Measurements from ENCODE around the gene KCNH1. TPM values are rescaled to one million over a fixed set of nuclear protein-coding genes. Genes with fewer than 3 reads are reported as not detected.

Gene KCNH1
- total RNA-seq, 1 donor from 2014 or later, result not detected

DNA sequence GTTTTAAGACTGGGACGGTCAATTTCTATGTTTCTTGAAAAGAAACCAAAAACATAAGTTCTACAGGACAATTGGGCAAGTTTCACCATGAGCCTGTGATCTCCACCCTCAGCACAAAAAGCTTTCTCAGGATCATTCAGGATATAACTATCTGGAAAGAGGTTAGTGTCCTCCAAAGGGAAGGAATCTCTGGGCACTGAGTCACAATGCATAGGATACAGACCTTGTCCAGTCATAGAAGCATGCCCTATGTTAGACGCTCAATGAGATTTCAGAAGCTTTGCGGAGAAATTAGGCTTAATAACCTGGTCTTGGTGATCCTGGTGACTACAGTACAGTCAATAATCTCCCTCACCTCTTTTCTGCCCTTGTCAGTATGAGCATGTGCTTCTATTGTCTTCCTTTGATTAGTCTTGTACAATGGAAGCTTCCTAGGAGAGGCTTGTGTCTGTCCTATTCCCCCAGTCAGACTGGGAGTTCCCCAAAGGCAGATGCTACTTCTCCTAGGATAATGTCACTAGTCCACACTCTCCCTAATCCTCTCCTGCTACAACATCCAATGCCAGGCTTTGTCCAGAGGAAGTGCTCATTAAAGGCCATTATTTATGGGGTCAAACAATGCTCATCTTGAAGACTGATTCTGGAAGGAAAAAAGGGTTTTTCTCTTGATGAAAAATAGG lies 97.4 kb downstream of the KCNH1 start:
- Histone ChIP-seq H3K27ac (no peak overlapping the region), H3K9me3 (no peaks in the 10 kb centered on the region), H3K4me3 (no peak overlapping the region), H3K4me1 (no peaks in the 10 kb centered on the region), H3K27me3 (ENCODE audit: low read depth) (peaks cover 4% of the 10 kb centered on the region), H3K36me3 (no peaks in the 10 kb centered on the region)
- intact Hi-C loops (cut with DNase I), result no loop called here
- DNase-seq (no peak), ATAC-seq (no peak)
- TF ChIP-seq, protein P1, sequence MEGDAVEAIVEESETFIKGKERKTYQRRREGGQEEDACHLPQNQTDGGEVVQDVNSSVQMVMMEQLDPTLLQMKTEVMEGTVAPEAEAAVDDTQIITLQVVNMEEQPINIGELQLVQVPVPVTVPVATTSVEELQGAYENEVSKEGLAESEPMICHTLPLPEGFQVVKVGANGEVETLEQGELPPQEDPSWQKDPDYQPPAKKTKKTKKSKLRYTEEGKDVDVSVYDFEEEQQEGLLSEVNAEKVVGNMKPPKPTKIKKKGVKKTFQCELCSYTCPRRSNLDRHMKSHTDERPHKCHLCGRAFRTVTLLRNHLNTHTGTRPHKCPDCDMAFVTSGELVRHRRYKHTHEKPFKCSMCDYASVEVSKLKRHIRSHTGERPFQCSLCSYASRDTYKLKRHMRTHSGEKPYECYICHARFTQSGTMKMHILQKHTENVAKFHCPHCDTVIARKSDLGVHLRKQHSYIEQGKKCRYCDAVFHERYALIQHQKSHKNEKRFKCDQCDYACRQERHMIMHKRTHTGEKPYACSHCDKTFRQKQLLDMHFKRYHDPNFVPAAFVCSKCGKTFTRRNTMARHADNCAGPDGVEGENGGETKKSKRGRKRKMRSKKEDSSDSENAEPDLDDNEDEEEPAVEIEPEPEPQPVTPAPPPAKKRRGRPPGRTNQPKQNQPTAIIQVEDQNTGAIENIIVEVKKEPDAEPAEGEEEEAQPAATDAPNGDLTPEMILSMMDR (IDR thresholded peaks at IDR 0.05), result no peak

DNA sequence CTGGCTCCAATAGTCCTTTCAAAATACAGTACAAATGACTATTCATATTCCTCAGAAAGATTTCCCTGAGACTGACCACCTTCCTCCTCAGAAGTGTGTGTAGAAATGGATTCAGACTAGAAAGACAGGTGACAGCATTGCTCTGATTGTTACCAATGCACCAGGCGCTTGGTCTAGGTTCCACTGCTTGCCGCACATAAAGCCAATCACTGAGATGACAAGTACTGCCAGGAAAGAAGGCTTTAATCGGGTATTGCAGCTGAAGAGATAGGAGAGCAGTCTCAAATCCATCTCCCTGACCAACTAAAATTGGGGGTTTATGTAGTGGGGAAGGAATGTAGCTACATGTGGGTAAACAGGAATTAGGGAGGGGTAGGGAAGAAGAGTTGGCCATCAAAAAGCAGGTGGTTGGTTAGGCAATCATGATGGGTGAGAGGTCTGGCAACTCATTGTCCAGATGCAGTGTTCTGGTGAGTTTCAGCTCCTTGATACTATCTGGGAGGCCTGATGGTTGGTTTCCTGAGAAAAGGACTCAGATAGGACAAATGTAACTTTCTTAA lies 98.0 kb downstream of the KCNH1 start:
- TF ChIP-seq, protein P1 (IDR thresholded peaks at IDR 0.05), result no peak
- intact Hi-C loops (cut with DNase I), result no loop called here

DNA sequence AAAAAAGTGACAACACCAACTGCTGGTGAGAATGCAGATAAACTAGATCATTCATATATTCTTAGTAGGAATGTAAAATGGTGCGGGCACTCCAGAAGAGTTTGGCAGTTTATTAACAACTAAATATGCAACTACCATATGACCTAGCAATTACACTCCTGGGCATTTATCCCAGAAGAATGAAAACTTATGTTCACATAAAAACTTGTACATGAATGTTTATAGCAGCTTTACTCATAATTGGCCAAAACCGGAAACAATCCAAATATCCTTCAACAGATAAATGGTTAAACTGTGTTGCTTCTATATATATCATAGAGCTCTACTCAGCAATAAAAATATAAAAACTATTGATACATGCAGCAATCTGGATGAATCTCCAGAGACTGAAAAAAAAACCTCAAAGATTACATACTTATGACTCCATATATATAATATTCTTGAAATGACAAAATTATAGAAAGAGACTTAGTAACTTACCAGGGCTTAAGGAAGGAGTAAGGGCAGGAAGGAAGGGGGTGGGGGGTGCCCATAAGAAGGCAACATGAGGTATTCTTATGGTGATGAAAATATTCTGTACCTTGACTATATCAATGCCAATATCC lies 99.9 kb downstream of the KCNH1 start:
- Histone ChIP-seq H3K27ac (no peak overlapping the region), H3K4me3 (no peak overlapping the region), H3K9me3 (no peaks in the 10 kb centered on the region), H3K27me3 (ENCODE audit: low read depth) (peaks cover 3% of the 10 kb centered on the region), H3K4me1 (no peaks in the 10 kb centered on the region), H3K36me3 (no peaks in the 10 kb centered on the region)
- no peak for DNase-seq
- intact Hi-C loops (cut with DNase I), result no loop called here
- ATAC-seq, result no peak
- TF ChIP-seq, protein P1 (IDR thresholded peaks at IDR 0.05), result no peak

More for the DNA sequence above, 98.0 kb downstream of the KCNH1 start:
- H3K27ac ChIP-seq, result no peak overlapping the region
- no peak for ATAC-seq
- H3K9me3 ChIP-seq, result no peaks in the 10 kb centered on the region
- no peak overlapping the region for H3K4me3 ChIP-seq
- no peak for DNase-seq
- H3K27me3 ChIP-seq (ENCODE audit: low read depth), result peaks cover 4% of the 10 kb centered on the region
- no peaks in the 10 kb centered on the region for H3K36me3 ChIP-seq
- H3K4me1 ChIP-seq, result no peaks in the 10 kb centered on the region

GRCh38 chr1:211024901-211025300 lies 109.0 kb downstream of the KCNH1 start:
- no peaks in the 10 kb centered on the region for H3K36me3 ChIP-seq
- no peak for ATAC-seq
- H3K27me3 ChIP-seq (ENCODE audit: low read depth), result no peaks in the 10 kb centered on the region
- H3K27ac ChIP-seq, result no peak overlapping the region
- intact Hi-C loops (cut with DNase I), result no loop called here
- H3K9me3 ChIP-seq, result no peaks in the 10 kb centered on the region
- no peak overlapping the region for H3K4me3 ChIP-seq
- TF ChIP-seq, protein P1 (IDR thresholded peaks at IDR 0.05), result no peak
- no peak for DNase-seq
- no peaks in the 10 kb centered on the region for H3K4me1 ChIP-seq

DNA sequence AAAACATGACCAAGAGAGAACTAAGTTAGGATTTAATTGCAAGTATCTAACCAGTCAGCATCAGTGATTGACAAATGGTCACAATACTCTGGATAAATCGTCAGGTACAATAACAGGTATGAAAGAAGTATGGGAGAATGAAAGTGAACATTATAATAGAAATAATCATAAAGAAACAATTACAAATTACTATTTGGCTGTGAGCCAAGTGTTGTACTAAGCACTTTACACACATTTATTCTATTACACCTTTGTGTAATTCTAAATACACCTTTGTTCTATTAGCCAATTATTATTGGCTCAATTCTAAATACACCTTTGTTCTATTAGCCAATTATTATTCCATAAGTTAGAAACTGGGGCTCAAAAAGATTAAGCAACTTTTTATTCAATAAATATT lies 114.7 kb downstream of the KCNH1 start:
- intact Hi-C loops (cut with DNase I), result no loop called here

More for the DNA sequence above, 114.7 kb downstream of the KCNH1 start:
- TF ChIP-seq, protein P1 (IDR thresholded peaks at IDR 0.05), result no peak
- Histone ChIP-seq H3K4me1 (no peaks in the 10 kb centered on the region), H3K27me3 (ENCODE audit: low read depth) (no peaks in the 10 kb centered on the region), H3K4me3 (no peak overlapping the region), H3K9me3 (no peaks in the 10 kb centered on the region), H3K36me3 (no peaks in the 10 kb centered on the region), H3K27ac (no peak overlapping the region)
- ATAC-seq, result no peak
- no peak for DNase-seq

All from lower lobe of right lung (tissue), 2 donors.